ENCODE measurements around the gene POFUT2. TPM values are rescaled to one million over a fixed set of nuclear protein-coding genes. Genes with fewer than 3 reads are reported as not detected.

Gene POFUT2
- total RNA-seq, 2 donors from 2014 or later: 49.0 to 73.3 TPM

- Histone ChIP-seq H3K9me3 (ENCODE audit: control insufficient read depth, low read length) (peaks cover 4% of the 10 kb centered on the region), H3K36me3 (ENCODE audit: control insufficient read depth, insufficient read depth, low read length) (no peaks in the 10 kb centered on the region), H3K9ac (ENCODE audit: extremely low read depth, low read length, poor library complexity, severe bottlenecking) (no peak overlapping the region), H3K4me1 (ENCODE audit: control insufficient read depth, insufficient read depth, low read length) (no peaks in the 10 kb centered on the region), H3K4me3 (ENCODE audit: low read length) (no peak overlapping the region), H3K27me3 (ENCODE audit: control insufficient read depth, insufficient read depth, low read length, poor library complexity, severe bottlenecking) (no peaks in the 10 kb centered on the region), H3K27ac (ENCODE audit: low read depth, low read length) (no peak overlapping the region)
- Mint-ChIP-seq H3K9me3 (peaks cover 20% of the 10 kb centered on the region), H3K27ac (no peak overlapping the region), H3K4me3 (no peak overlapping the region), H3K4me1 (no peaks in the 10 kb centered on the region), H3K27me3 (ENCODE audit: insufficient read depth) (no peaks in the 10 kb centered on the region), H3K36me3 (ENCODE audit: low read depth) (peaks cover 5% of the 10 kb centered on the region)
- no peak for TF ChIP-seq CTCF (conservative IDR thresholded peaks at IDR 0.05)
- 92 to 95% methylated on average over 26 to 29 of the region's 29 CpGs for WGBS, 2 experiments (ENCODE audit: insufficient coverage in 1 of 2, insufficient read length in 1 of 2)
- no peak for DNase-seq
Measured at GRCh38 chr21:45220714-45221490, 66.8 kb downstream of the POFUT2 start.

GRCh38 chr21:45220071-45220481, 67.6 kb downstream of the POFUT2 start:
- Histone ChIP-seq H3K4me1 (ENCODE audit: control insufficient read depth, insufficient read depth, low read length) (no peaks in the 10 kb centered on the region), H3K36me3 (ENCODE audit: control insufficient read depth, insufficient read depth, low read length) (no peaks in the 10 kb centered on the region), H3K9me3 (ENCODE audit: control insufficient read depth, low read length) (peaks cover 4% of the 10 kb centered on the region), H3K27me3 (ENCODE audit: control insufficient read depth, insufficient read depth, low read length, poor library complexity, severe bottlenecking) (no peaks in the 10 kb centered on the region), H3K9ac (ENCODE audit: extremely low read depth, low read length, poor library complexity, severe bottlenecking) (no peak overlapping the region), H3K4me3 (ENCODE audit: low read length) (no peak overlapping the region), H3K27ac (ENCODE audit: low read depth, low read length) (no peak overlapping the region)
- Mint-ChIP-seq H3K4me3 (no peak overlapping the region), H3K36me3 (ENCODE audit: low read depth) (peaks cover 5% of the 10 kb centered on the region), H3K9me3 (peaks cover 24% of the 10 kb centered on the region), H3K27ac (no peak overlapping the region), H3K27me3 (ENCODE audit: insufficient read depth) (no peaks in the 10 kb centered on the region), H3K4me1 (no peaks in the 10 kb centered on the region)
- no peak for DNase-seq
- 90 to 93% methylated on average over 4 of the region's 4 CpGs for WGBS, 2 experiments (ENCODE audit: insufficient coverage in 1 of 2, insufficient read length in 1 of 2)
- no peak for TF ChIP-seq CTCF (conservative IDR thresholded peaks at IDR 0.05)

GRCh38 chr21:45219517-45219916, 68.2 kb downstream of the POFUT2 start:
- TF ChIP-seq CTCF (conservative IDR thresholded peaks at IDR 0.05): no peak
- Mint-ChIP-seq H3K27ac (no peak overlapping the region), H3K4me3 (no peak overlapping the region), H3K36me3 (ENCODE audit: low read depth) (peaks cover 5% of the 10 kb centered on the region), H3K4me1 (no peaks in the 10 kb centered on the region), H3K27me3 (ENCODE audit: insufficient read depth) (no peaks in the 10 kb centered on the region), H3K9me3 (peaks cover 24% of the 10 kb centered on the region)
- Histone ChIP-seq H3K27me3 (ENCODE audit: control insufficient read depth, insufficient read depth, low read length, poor library complexity, severe bottlenecking) (no peaks in the 10 kb centered on the region), H3K4me3 (ENCODE audit: low read length) (no peak overlapping the region), H3K4me1 (ENCODE audit: control insufficient read depth, insufficient read depth, low read length) (no peaks in the 10 kb centered on the region), H3K27ac (ENCODE audit: low read depth, low read length) (no peak overlapping the region), H3K36me3 (ENCODE audit: control insufficient read depth, insufficient read depth, low read length) (no peaks in the 10 kb centered on the region), H3K9ac (ENCODE audit: extremely low read depth, low read length, poor library complexity, severe bottlenecking) (no peak overlapping the region), H3K9me3 (ENCODE audit: control insufficient read depth, low read length) (peaks cover 4% of the 10 kb centered on the region)
- 92 to 94% methylated on average over 6 of the region's 6 CpGs for WGBS, 2 experiments (ENCODE audit: insufficient coverage in 1 of 2, insufficient read length in 1 of 2)
- no peak for DNase-seq

Data from endodermal cell (in vitro differentiated cells).